Measurements from ENCODE around the gene RUNX1. TPM values are rescaled to one million over a fixed set of nuclear protein-coding genes. Genes with fewer than 3 reads are reported as not detected.

The RUNX1 gene
- polyA plus RNA-seq, 3 donors = 6.2 to 49.7 (median 8.7) TPM

DNA sequence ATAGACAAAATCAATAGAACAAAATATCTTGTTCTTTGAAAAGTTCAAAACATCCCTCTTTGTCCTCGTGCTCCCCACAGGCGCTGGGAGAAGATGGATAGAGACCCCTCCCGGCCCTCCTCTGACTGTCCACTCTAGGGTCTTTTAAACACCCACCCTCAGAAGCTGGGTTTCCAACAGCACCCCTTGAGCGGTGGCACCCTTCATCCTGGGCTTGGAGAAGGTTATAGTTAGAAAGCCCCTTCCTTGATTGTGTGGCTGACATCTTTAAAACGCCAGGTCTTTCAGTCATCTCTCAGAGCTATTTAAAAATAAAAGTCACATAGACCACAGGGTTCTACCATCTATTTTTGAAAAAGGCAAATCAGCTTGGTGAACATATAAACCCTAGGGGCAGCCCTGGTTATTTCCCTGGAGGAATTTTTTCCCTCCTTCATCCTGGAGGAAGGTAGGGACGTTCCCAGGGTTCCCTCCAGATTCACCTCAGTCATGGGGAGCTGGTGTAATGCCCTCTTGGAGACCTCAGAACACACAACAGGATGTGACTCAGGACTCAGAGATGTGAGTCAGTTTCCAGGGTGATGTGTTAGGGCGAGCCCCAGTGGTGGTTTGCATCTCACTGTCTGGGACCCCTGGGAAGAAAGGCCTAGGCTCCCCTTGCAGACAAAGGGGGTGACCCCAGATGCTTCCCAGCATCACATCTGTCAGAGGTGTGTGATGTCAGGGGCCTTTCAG lies 241.8 kb downstream of the RUNX1 start:
- Mint-ChIP-seq H3K36me3 (peaks cover 62 to 67% of the 10 kb centered on the region in 2 donors), H3K27me3 (ENCODE audit: low read depth in 3 of 3) (no peaks in the 10 kb centered on the region), H3K27ac (peak overlapping the region; percentile 95 to 99 (median 98)), H3K9me3 (peaks cover 0 to 3% (median 0%) of the 10 kb centered on the region in 7 donors), H3K4me1 (peaks cover 77% of the 10 kb centered on the region), H3K4me3 (peak overlapping the region in 1 of 2 donors; percentile 64)
- Histone ChIP-seq H4K20me1 (ENCODE audit: insufficient read depth, low read length) (peaks cover 81% of the 10 kb centered on the region), H3K79me2 (ENCODE audit: insufficient read depth, low read length) (peaks cover 89% of the 10 kb centered on the region), H3K4me1 (ENCODE audit: control insufficient read depth in 1 of 2, insufficient read depth in 2 of 2, low read length in 2 of 2) (peaks cover 40 to 61% of the 10 kb centered on the region in 2 donors), H3K27ac (ENCODE audit: low read depth in 1 of 2, low read length in 2 of 2) (peak overlapping the region; percentile 85 to 98), H3K27me3 (ENCODE audit: control insufficient read depth in 2 of 2, insufficient read depth in 2 of 2, low read length in 2 of 2) (no peaks in the 10 kb centered on the region), H3K4me3 (replicated peaks in 1 of 3; ENCODE audit: low read depth in 2 of 3, low read length in 3 of 3) (peak overlapping the region in 1 of 3 experiments; percentile 14), H2AFZ (ENCODE audit: insufficient read depth, low read depth, low read length, poor library complexity, severe bottlenecking) (no peak overlapping the region), H3K36me3 (replicated peaks in 1 of 2; ENCODE audit: control insufficient read depth in 1 of 2, insufficient read depth in 2 of 2, low read length in 2 of 2) (peaks cover 22 to 46% of the 10 kb centered on the region in 2 donors), H3K9me3 (replicated peaks in 1 of 2; ENCODE audit: control insufficient read depth in 1 of 2, insufficient read depth in 1 of 2, low read length in 2 of 2) (no peaks in the 10 kb centered on the region), H3K9ac (ENCODE audit: insufficient read depth, low read length, poor library complexity, severe bottlenecking) (peak overlapping the region; percentile 71), H3K4me2 (replicated peaks; ENCODE audit: extremely low read depth, low read length, poor library complexity, severe bottlenecking) (peak overlapping the region; percentile 41)
- WGBS (ENCODE audit: insufficient coverage) = 8% methylated on average over 1 of the region's 7 CpGs
- DNase-seq = peak; percentile 90 to 98 (median 95)
- intact Hi-C loops (cut with micrococcal nuclease) = loop anchor here (2.0 to 10.0 kb wide), 4 partner anchors 29 to 237 kb away; partner anchors contain the start of gene RUNX1 (in 1 of the 2)
- TF ChIP-seq CTCF (IDR thresholded peaks at IDR 0.05) = no peak

- peaks cover 40 to 61% of the 10 kb centered on the region in 2 donors for H3K4me1 ChIP-seq (ENCODE audit: control insufficient read depth in 1 of 2, insufficient read depth in 2 of 2, low read length in 2 of 2)
- WGBS (ENCODE audit: insufficient coverage) = 93% methylated on average over 3 of the region's 3 CpGs
- H3K9ac ChIP-seq (ENCODE audit: insufficient read depth, low read length, poor library complexity, severe bottlenecking) = no peak overlapping the region
- no peak overlapping the region for H3K4me3 Mint-ChIP-seq
- TF ChIP-seq CTCF (IDR thresholded peaks at IDR 0.05) = no peak
- peaks cover 81% of the 10 kb centered on the region for H4K20me1 ChIP-seq (ENCODE audit: insufficient read depth, low read length)
- peaks cover 84% of the 10 kb centered on the region for H3K79me2 ChIP-seq (ENCODE audit: insufficient read depth, low read length)
- no peak overlapping the region for H3K4me3 ChIP-seq (replicated peaks in 1 of 3; ENCODE audit: low read depth in 2 of 3, low read length in 3 of 3)
- no peaks in the 10 kb centered on the region for H3K27me3 ChIP-seq (ENCODE audit: control insufficient read depth in 2 of 2, insufficient read depth in 2 of 2, low read length in 2 of 2)
- peak overlapping the region in 1 of 2 donors; percentile 11 for H3K27ac ChIP-seq (ENCODE audit: low read depth in 1 of 2, low read length in 2 of 2)
- H3K9me3 ChIP-seq (replicated peaks in 1 of 2; ENCODE audit: control insufficient read depth in 1 of 2, insufficient read depth in 1 of 2, low read length in 2 of 2) = no peaks in the 10 kb centered on the region
- no peaks in the 10 kb centered on the region for H3K27me3 Mint-ChIP-seq (ENCODE audit: low read depth in 3 of 3)
- intact Hi-C loops (cut with micrococcal nuclease) = loop anchor here (2.0 to 10.0 kb wide), 4 partner anchors 30 to 238 kb away; partner anchors contain the start of gene RUNX1 (in 1 of the 2)
- peaks cover 17 to 46% of the 10 kb centered on the region in 2 donors for H3K36me3 ChIP-seq (replicated peaks in 1 of 2; ENCODE audit: control insufficient read depth in 1 of 2, insufficient read depth in 2 of 2, low read length in 2 of 2)
- H3K4me1 Mint-ChIP-seq = peaks cover 77% of the 10 kb centered on the region
- DNase-seq = no peak
- peak overlapping the region in 6 of 7 donors; percentile 18 to 99 (median 98) for H3K27ac Mint-ChIP-seq
- H3K4me2 ChIP-seq (replicated peaks; ENCODE audit: extremely low read depth, low read length, poor library complexity, severe bottlenecking) = no peak overlapping the region
- H2AFZ ChIP-seq (ENCODE audit: insufficient read depth, low read depth, low read length, poor library complexity, severe bottlenecking) = no peak overlapping the region
- peaks cover 59 to 65% of the 10 kb centered on the region in 2 donors for H3K36me3 Mint-ChIP-seq
- no peaks in the 10 kb centered on the region for H3K9me3 Mint-ChIP-seq
Observed at GRCh38 chr21:34806423-34806822, 242.7 kb downstream of the RUNX1 start.
